GM19239 (cell line): ENCODE results near the gene STK32A.
"Not testable (repeated sequence)": the region's sequence is repeated elsewhere in the genome, so short reads cannot be mapped to it uniquely, and the experiment has no call there.

Source experiments
- DNase-seq: peaks from one replicate; pipeline ENCODE4 v3.0.0; 2011; ENCODE audit warnings: low spot score; ENCODE audit not compliant: insufficient read length
- FAIRE-seq: peaks from 2 replicates; lab custom pipeline; 2011; peaks lifted over from hg19 to GRCh38; lab: Jason Lieb, UNC

STK32A gene

GRCh38 chr5:147336876-147337275 is 102.0 kb downstream of the STK32A start:
- no peak for DNase-seq
- FAIRE-seq: no peak

DNA sequence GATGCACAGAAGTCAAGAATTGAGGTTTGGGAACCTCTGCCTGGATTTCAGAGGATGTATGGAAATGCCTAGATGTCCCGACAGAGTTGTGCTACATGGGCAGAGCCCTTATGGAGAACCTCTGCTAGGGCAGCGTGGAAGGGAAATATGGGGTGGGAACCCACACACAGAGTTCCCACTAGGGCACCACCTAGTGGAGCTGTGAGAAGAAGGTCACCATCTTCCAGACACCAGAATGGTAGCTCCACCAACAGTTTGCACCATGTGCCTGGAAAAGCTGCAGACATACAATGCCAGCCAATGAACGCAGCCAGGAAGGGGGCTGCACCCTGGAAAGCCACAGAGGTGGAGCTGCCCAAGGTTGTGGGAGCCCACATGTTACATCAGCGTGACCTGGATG is 104.5 kb downstream of the STK32A start:
- FAIRE-seq (no peak), DNase-seq (no peak)

GRCh38 chr5:147340941-147341340 is 106.1 kb downstream of the STK32A start:
- no peak for FAIRE-seq
- no peak for DNase-seq

GRCh38 chr5:147341345-147341744 is 106.5 kb downstream of the STK32A start:
- DNase-seq: no peak
- FAIRE-seq: no peak

- FAIRE-seq (no peak), DNase-seq (no peak)
These were observed 110.0 kb downstream of the STK32A start for GRCh38 chr5:147344861-147345260.

- FAIRE-seq (no peak), DNase-seq (no peak)
These were observed 111.3 kb downstream of the STK32A start for GRCh38 chr5:147346006-147346561.

DNA sequence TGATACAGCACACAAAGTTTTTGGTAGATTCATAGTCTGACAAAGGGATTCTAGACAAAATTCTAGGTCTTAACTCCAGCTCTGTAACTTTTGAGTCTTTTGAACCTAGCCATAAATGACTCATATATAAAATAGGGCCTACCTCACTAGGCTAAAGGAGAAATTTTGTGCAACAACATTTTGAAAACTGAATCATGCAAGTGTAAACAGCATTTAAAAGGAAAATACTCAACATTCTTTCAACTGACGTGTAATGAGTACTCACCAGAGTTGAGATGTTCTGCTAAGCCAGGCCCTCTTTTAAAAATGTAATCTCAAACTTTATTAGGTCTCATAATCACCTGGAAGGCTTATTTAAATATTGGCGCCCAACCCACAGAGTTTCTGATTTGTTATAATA is 113.2 kb downstream of the STK32A start:
- DNase-seq (no peak), FAIRE-seq (no peak)

DNA sequence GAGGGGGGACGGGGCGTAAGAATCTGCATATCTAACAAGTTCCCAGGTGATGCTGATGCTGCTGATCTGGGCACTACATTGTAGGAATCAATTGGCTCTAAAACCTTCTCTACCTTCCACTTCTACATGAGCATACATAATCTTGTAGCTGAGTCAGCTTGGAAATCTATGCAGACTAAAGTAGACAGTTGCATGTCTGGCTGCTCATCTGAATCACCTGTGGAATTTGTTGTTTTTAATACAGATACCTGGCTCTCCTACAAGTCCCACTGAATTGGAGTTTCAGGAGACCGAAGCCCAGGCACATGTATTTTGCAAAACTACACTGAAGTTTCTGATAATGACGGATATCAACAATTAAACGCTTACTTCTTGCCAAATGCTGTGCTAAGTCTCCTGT is 113.6 kb downstream of the STK32A start:
- DNase-seq: no peak
- FAIRE-seq: no peak

DNA sequence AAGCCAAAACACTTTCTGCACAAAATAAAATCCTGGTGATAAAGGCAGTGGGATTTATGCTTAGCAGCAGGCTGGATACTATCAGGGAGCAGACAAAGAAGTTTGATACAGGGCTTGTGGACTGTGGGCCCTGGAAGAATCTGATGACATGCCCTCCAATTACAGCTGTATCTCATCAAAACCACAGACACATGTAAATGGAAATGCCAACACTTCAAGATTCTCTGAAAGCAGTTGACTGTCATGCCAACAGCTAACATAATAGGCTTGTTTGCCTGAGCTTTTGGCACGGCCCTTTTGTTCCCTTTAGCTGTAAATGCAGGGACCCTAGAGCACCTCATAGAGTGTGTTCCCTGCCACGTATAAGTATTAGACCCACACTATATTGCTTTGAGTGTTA is 114.4 kb downstream of the STK32A start:
- DNase-seq (no peak), FAIRE-seq (no peak)

DNA sequence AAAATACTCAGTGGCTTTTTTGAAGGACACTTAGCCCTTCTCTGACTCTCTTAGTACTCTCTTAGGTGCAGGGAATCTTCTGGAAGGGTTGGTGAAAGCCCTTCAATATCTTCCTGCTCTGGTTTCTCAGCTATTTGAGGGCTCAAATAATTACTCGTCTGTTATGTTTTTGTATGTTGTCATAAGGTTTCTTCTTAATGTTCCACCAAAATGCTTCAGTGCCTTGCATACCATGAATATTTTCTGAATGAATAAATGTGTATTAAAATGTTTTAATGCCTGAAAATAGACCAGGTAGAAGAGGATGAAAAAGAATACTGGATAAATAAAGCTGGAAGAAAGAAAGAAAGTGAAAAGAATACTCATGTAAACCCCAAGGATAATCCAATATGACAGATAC is 124.3 kb downstream of the STK32A start:
- no peak for DNase-seq
- FAIRE-seq: no peak

- FAIRE-seq: no peak
- no peak for DNase-seq
These were observed 124.8 kb downstream of the STK32A start for GRCh38 chr5:147359581-147359980.

DNA sequence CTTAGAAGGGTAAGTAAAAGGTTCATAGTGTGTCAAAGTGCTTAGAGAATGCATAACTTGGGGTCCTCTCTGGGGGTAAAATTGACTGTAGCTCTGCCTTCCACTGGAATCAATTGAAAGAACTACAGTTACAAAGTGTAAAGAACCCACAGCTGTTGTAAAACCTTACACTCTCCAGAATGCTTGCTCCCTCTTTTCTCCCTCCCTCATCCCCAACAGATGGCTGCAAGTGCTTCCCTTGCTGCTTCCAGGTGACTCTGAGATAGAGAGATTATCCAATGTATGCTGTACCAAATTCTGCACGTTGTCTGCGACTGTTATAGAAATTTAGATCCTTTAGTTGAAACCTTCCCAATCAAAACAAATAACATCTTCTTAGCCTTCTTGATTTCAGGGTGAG is 126.0 kb downstream of the STK32A start:
- DNase-seq: no peak
- FAIRE-seq: no peak

DNA sequence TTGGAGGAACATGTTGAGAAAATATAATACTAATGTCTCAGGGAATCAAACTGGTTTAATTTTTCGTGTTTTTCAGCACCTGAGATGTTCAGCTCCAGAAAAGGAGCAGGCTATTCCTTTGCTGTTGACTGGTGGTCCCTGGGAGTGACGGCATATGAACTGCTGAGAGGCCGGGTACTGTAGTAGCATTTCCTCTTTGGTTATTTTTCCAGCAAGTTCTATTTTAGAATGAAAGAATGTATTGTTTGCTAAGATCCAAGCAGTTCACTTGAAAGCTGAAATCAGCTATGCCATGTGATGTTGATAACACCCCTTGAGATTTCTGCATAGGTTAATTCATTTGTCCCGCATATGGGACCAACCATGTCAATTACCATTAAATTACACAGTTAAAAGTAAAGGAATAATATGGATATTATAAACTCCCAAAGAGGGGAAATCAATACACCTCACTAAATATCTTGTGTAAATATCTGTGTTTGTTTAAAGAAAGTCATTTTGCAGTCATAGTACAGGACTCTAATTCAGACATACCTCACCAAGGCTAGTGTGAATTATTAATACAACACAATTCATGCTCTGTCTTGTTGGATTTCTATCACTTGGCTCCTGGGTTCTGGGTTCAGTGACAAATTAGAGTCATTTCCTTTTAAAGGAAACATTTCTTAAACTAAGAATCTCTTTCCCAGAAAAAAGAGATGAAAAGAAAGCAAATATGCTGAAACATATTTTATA is 126.8 kb downstream of the STK32A start:
- DNase-seq (no peak), FAIRE-seq (no peak)

- DNase-seq: not testable (repeated sequence)
These were observed 132.6 kb downstream of the STK32A start for GRCh38 chr5:147367381-147367780.

GRCh38 chr5:147369742-147370374 is 135.0 kb downstream of the STK32A start:
- DNase-seq (no peak), FAIRE-seq (no peak)

More at GRCh38 chr5:147367381-147367780, 132.6 kb downstream of the STK32A start:
- not testable (repeated sequence) for FAIRE-seq

- FAIRE-seq (no peak), DNase-seq (no peak)
These were observed 136.5 kb downstream of the STK32A start for GRCh38 chr5:147371290-147371689.

- DNase-seq (no peak), FAIRE-seq (no peak)
These were observed 137.4 kb downstream of the STK32A start for GRCh38 chr5:147372191-147372590.

DNA sequence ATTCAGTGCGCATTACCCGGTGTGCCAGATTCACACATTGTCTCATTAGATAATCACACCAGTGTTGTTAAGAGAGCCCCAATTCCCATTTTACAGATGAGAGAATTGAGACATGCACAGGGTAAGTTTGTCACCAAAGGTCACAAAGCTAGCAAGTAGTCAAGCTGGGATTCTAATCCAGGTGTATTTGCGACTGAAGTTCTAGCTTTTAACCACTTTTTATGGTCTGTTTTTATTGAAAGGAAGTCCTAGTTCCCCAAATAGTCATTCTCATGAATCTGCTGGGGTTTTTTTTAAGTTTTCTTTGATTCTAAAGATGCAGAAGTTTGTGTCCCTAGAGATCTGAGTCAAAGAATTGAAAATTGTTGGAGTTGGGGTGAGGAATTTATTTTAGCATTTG is 138.5 kb downstream of the STK32A start:
- DNase-seq (no peak), FAIRE-seq (no peak)

DNA sequence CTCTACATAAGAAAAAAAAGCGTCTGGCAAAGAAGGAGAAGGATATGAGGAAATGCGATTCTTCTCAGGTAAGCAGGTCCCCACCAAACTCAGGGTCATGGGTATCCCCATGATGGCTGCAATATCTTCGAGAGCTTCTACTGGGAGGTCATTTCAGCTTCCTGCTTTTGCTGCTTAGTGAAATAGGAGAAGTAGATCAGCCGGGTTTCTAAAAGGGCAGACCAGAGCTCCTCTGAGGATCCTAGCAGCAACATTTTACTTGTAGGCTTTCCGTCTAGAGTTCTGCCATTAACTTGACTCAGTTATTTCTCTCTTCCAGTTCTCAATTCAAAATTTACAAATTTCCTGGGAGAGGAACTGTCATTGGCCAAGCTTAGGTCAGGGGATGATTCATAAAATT is 140.3 kb downstream of the STK32A start:
- DNase-seq (no peak), FAIRE-seq (no peak)

DNA sequence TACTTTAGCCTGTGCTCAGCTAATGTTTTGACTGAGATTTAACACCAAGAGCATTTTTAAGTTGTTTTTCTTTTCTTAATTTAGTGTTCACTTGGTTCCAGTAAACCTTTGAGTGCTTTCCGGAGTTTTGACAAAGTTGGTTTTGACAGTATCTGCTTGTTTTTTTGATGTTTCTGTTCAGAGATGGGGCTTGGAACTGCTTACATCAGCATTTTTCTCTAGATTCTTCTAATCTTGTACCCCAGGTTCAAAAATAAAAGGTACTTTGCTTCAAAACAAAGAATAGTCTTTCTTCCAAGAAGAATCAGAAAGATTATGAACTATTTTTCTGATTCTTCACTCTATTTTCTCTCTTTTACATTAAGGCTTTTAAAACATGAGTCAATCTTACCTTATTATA is 142.9 kb downstream of the STK32A start:
- DNase-seq (no peak), FAIRE-seq (no peak)

GRCh38 chr5:147381555-147381954 is 146.7 kb downstream of the STK32A start:
- DNase-seq (no peak), FAIRE-seq (no peak)

DNA sequence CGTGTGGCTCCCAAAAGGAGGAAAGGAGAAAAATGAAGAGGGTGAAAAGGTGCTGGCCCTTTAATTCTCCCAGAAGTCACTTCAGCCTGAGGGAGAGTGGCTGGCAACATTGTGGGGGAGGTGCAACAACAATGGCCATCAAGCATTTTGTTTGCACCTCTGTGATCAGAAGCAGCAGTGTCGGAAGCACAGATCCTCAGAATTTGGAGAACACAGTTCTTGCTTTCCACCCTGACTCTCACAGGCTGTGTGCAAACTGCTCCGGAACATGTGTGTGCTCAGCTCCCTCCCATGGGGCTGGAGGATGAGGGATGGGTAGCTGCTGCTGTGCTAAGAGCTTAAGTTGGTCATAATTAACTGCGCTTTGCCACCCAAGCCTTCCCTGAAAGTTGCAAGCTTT is 147.9 kb downstream of the STK32A start:
- DNase-seq (no peak), FAIRE-seq (no peak)
